ENCODE results near the gene SERINC5. TPM values are rescaled to one million over a fixed set of nuclear protein-coding genes. Genes with fewer than 3 reads are reported as not detected.

The SERINC5 gene
- total RNA-seq = 1.8 and 2.0 TPM in 2 replicates

GRCh38 chr5:80255811-80256712 lies at the start of gene SERINC5:
Gene SERINC5, minus strand, starts transcription at chr5:80256048. Its CDS starts 126 bp downstream, at chr5:80255922.

Other genes starting within 250 kb of the SERINC5 start
- 1.2 and 2.4 TPM in 2 replicates for gene THBS4, start 220.7 kb downstream of the SERINC5 start, total RNA-seq
- not detected in 2 replicates for gene SPZ1, start 64.0 kb upstream of the SERINC5 start, total RNA-seq
- 7.0 and 9.1 TPM in 2 replicates for gene ZFYVE16, start 152.0 kb upstream of the SERINC5 start, total RNA-seq
- 1.2 and 3.1 TPM in 2 replicates for gene FAM151B, start 232.1 kb upstream of the SERINC5 start, total RNA-seq

All from bronchus fibroblast of lung (primary cell).